LoVo (cell line): ENCODE measurements around the gene KRTAP9-2.
"Not testable (repeated sequence)": the region's sequence is repeated elsewhere in the genome, so short reads cannot be mapped to it uniquely, and the experiment has no call there.

Experiments used
- DNase-seq: peaks from one replicate; pipeline ENCODE4 v3.0.0-alpha.2; 2016; ENCODE audit warnings: low spot score

Gene KRTAP9-2

GRCh38 chr17:41237116-41237515, 10.7 kb downstream of the KRTAP9-2 start:
- not testable (repeated sequence) for DNase-seq

- not testable (repeated sequence) for DNase-seq
These were observed 11.5 kb downstream of the KRTAP9-2 start, which contains the start of gene KRTAP9-8 for GRCh38 chr17:41237949-41238437. Gene KRTAP9-8 (plus strand): TSS chr17:41237999. CDS start chr17:41238052, 53 bp downstream.

- DNase-seq: not testable (repeated sequence)
These were observed 20.7 kb downstream of the KRTAP9-2 start for GRCh38 chr17:41246995-41247787.

DNA sequence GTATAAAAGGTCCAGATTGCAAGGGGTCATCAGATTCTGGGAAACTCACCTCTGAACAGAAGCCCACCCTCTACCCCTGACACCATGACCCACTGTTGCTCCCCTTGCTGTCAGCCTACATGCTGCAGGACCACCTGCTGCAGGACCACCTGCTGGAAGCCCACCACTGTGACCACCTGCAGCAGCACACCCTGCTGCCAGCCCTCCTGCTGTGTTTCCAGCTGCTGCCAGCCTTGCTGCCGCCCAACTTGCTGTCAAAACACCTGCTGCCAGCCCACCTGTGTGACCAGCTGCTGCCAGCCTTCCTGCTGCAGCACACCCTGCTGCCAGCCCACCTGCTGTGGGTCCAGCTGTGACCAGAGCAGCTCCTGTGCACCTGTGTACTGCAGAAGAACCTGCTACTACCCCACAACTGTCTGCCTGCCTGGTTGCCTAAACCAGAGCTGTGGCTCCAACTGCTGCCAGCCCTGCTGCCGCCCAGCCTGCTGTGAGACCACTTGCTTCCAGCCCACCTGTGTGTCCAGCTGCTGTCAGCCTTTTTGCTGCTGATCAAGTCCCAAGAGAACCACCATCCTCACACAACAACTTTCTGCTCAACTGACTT, 23.3 kb downstream of the KRTAP9-2 start, which contains the start of gene KRTAP9-4:
Gene KRTAP9-4, plus strand, starts transcription at position 51 of the 604 bp plus-strand sequence. Its CDS starts 34 bp downstream, at position 85.
- not testable (repeated sequence) for DNase-seq

DNA sequence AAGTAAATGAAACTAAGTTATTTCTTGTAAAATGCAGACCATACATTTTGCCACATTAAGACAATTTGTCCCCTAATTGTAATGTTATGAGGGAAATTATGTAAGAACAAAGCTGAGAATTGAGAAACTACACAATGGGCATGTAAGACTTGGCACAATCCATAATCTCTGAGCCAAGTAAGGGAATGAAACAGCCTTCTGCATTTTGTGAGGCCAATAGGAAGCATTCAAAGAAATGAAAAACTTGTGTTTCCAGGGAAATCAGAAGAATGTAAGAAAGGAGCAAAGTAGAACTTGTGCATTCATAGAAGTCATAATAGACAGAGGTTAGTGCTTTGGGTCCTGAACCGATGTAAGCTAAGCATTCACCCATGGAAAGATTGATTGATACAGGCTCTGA, 24.8 kb downstream of the KRTAP9-2 start:
- DNase-seq: no peak

GRCh38 chr17:41254861-41255260, 28.4 kb downstream of the KRTAP9-2 start:
- no peak for DNase-seq

GRCh38 chr17:41255381-41256290, 29.2 kb downstream of the KRTAP9-2 start, which contains the start of gene KRTAP9-9:
Gene KRTAP9-9 (plus strand): TSS chr17:41255384.
- not testable (repeated sequence) for DNase-seq

GRCh38 chr17:41256291-41256685, 29.8 kb downstream of the KRTAP9-2 start:
- DNase-seq: no peak

GRCh38 chr17:41258406-41258805, 32.0 kb downstream of the KRTAP9-2 start:
- no peak for DNase-seq

- DNase-seq: no peak
These were observed 36.8 kb downstream of the KRTAP9-2 start for GRCh38 chr17:41263212-41263611.

- DNase-seq: no peak
These were observed 38.2 kb downstream of the KRTAP9-2 start for GRCh38 chr17:41264599-41264998.

DNA sequence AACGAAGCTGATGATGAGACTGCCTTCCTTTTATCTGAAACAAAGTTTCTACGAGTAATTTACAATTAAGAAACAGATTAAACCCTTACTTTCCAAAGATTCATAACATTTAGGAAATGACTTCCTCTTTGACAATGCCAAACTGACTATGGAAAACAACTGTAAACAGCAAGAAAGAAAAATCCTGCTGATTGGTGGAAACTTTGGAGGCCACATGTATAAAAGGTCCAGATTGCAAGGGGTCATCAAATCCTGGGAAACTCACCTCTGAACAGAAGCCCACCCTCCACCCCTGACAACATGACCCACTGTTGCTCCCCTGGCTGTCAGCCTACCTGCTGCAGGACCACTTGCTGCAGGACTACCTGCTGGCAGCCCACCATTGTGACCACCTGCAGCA, 38.6 kb downstream of the KRTAP9-2 start, which contains the start of gene KRTAP9-6:
Gene KRTAP9-6, plus strand, starts transcription at position 301 of the 400 bp plus-strand sequence. Its CDS starts 0 bp downstream, at position 301.
- DNase-seq: no peak

DNA sequence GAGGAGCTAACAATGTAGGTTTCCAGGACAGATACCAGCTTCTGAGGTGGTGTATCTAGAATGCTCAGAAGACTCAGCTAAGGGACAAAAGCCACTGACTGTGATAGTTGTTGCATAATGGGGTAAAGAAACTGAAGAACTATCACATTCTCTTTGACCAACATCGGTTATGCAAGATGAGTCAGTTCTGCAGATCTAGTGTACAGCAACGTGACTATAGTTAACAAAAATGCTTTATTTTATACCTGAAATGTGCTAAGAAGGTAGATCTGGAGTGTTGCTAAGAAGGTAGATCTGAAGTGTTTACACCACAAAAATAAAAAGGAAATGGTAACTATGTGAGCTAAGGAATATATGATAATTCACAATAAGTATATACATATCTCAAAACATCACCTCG, 41.3 kb downstream of the KRTAP9-2 start:
- no peak for DNase-seq

- not testable (repeated sequence) for DNase-seq
These were observed 44.9 kb downstream of the KRTAP9-2 start for GRCh38 chr17:41271323-41271722.

DNA sequence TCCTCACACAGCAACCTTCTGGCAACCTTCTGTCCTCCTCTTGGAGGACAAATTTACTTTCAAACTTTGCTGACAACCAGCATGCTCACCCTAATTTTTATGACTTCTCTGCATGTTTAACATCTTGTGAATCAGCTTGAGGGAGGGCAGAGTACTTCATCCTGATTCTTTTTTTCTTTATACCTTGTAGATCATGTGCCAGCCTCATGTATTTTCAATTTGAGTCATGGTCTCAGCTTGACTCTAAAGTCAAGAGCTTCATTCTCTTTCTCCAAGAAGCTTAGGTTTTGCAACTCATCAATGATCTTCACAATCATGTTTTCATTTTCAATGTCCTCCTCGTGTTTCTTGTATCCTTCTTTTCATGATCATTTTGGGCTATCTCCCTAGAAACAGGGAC, 45.4 kb downstream of the KRTAP9-2 start:
- no peak for DNase-seq

- not testable (repeated sequence) for DNase-seq
These were observed 49.3 kb downstream of the KRTAP9-2 start, which contains the start of gene KRTAP9-7 for GRCh38 chr17:41275648-41276190. Gene KRTAP9-7 (plus strand): TSS chr17:41275698. CDS start chr17:41275698, 0 bp downstream.
